ENCODE measurements around the gene PSME3IP1. TPM values are rescaled to one million over a fixed set of nuclear protein-coding genes. Genes with fewer than 3 reads are reported as not detected.

Gene PSME3IP1
- total RNA-seq, 3 donors from 2014 or later (not counting 1 experiment from before 2014, with no cell fraction given): 129 to 148 (median 133) TPM

DNA sequence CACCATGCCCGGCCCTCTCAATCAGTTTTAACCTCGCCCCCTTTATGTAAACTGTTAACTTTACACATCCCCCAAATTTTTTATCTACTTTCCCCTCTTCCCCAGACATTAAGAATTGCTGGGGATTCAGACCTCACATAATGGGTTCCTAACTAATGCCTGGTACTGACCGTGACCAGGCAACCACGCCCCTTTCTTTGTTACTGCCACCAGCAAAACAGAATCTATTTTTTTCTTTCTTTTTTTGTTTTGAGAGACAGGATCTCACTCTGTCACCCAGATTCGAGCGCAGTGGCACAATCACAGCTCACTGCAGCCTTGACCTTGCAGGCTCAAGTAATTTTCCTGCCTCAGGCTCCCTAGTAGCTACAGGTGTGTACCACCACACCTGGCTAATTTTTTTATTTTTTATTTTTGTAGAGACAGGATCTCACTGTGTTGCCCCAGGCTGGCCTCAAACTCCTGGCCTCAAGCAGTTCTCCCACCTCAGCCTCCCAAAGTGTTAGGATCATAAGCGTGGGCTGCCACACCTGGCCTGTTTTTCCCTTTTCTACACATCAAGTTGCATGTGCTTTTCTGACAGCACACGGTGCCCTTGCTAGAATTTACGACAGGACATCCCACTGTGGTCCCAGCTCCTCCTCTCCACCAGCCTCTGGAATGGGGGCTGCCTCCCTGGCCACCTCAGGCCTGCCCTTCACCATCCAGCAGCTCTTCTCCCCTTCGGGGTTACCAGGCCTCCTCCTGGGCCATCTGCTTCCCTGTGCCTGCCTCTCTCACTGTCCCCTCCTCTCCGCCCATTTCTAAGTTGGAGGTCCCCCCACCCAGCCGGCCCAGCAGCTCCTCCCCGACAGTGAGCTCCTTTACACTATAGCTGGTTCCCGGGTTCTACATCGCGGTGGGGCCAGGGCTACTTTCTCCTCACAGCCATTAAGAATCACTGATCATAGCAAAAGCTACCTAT lies 82.7 kb downstream of the PSME3IP1 start:
- no peak for DNase-seq
- Mint-ChIP-seq H3K4me1 (peaks cover 10 to 15% of the 10 kb centered on the region in 2 donors), H3K27me3 (ENCODE audit: low read depth in 2 of 2) (peaks cover 0 to 3% of the 10 kb centered on the region in 2 donors), H3K27ac (peak overlapping the region in 1 of 2 donors; percentile 35), H3K9me3 (no peaks in the 10 kb centered on the region), H3K36me3 (no peaks in the 10 kb centered on the region), H3K4me3 (no peak overlapping the region)
- Histone ChIP-seq H3K9me3 (ENCODE audit: control insufficient read depth, insufficient read depth, low read length) (no peaks in the 10 kb centered on the region), H3K36me3 (ENCODE audit: control insufficient read depth, insufficient read depth, low read length) (no peaks in the 10 kb centered on the region), H3K4me3 (ENCODE audit: low read length) (no peak overlapping the region), H3K27ac (ENCODE audit: low read length) (no peak overlapping the region), H3K27me3 (ENCODE audit: control insufficient read depth, insufficient read depth, low read length) (no peaks in the 10 kb centered on the region), H3K4me1 (ENCODE audit: control insufficient read depth, insufficient read depth, low read length) (peaks cover 18% of the 10 kb centered on the region)
- intact Hi-C loops (cut with micrococcal nuclease): no loop called here
- no peak for ATAC-seq
- 85% methylated on average over 16 of the region's 16 CpGs for WGBS (ENCODE audit: insufficient coverage)
- TF ChIP-seq CTCF (IDR thresholded peaks at IDR 0.05): no peak

Other genes with a start within 250 kb of the PSME3IP1 start
- gene CETP, start 224.1 kb downstream of the PSME3IP1 start, total RNA-seq: under 1 TPM in 1 of 3 donors, not detected in 2; 0.14 TPM
- 100 to 1,000 TPM; 320 to 563 (median 535) TPM for gene NLRC5, start 196.5 kb downstream of the PSME3IP1 start, total RNA-seq
- 1 to 10 TPM; 2.0 to 2.6 (median 2.4) TPM for gene CPNE2, start 93.5 kb downstream of the PSME3IP1 start, total RNA-seq
- gene RSPRY1, start 290 bp upstream of the PSME3IP1 start, total RNA-seq: 10 to 100 TPM; 22.6 to 26.6 (median 23.4) TPM
- 10 to 100 TPM; 36.5 to 44.4 (median 43.7) TPM for gene ARL2BP, start 59.2 kb upstream of the PSME3IP1 start, total RNA-seq
- not detected for gene PLLP, start 98.6 kb upstream of the PSME3IP1 start, total RNA-seq
- gene CCL22, start 172.7 kb upstream of the PSME3IP1 start, total RNA-seq: under 1 TPM in 1 of 3 donors, not detected in 2; 0.14 TPM
- not detected for gene CX3CL1, start 186.5 kb upstream of the PSME3IP1 start, total RNA-seq
- gene CCL17, start 218.7 kb upstream of the PSME3IP1 start, total RNA-seq: not detected

All from natural killer cell (primary cell).